Thoracic aorta (tissue), 2 donors: ENCODE measurements around the gene KAZN. TPM values are rescaled to one million over a fixed set of nuclear protein-coding genes. Genes with fewer than 3 reads are reported as not detected.
A peak's percentile ranks its signal among the peaks of the same experiment; 100 is the strongest.

Experiments
- ATAC-seq: fragments of 150-250 bp; one replicate; pipeline ENCODE4 v1.8.0; 2017; ENCODE audit warnings: low read depth; ENCODE audit not compliant: insufficient number of reproducible peaks, low FRiP score
- DNase-seq: peaks from one replicate; pipeline ENCODE4 v3.0.0-alpha.2; 2020; ENCODE audit warnings: low spot score
- H3K27ac ChIP-seq, 2 donors: fragments of 200-600 bp; sonication (generic); 1 replicate in 1 of 2; 2 replicates in 1 of 2; pipeline ENCODE4 v1.5.1; 2016; ENCODE audit warnings: mild to moderate bottlenecking in 2 of 2, moderate library complexity in 2 of 2
- H3K27me3 ChIP-seq: fragments of 200-600 bp; sonication (generic); replicated peaks from 2 replicates; pipeline ENCODE4 v1.6.0; 2016; ENCODE audit warnings: mild to moderate bottlenecking; ENCODE audit not compliant: insufficient read depth
- H3K36me3 ChIP-seq: fragments of 200-600 bp; sonication (generic); one replicate; pipeline ENCODE4 v1.5.1; 2016
- H3K4me1 ChIP-seq, 2 donors: fragments of 200-600 bp; sonication (generic); 1 replicate in 1 of 2; 2 replicates in 1 of 2; pipeline versions ENCODE4 v1.5.1 to v1.6.0; 2016; ENCODE audit warnings: low read depth in 2 of 2, mild to moderate bottlenecking in 1 of 2; ENCODE audit not compliant: control insufficient read depth in 1 of 2
- H3K4me3 ChIP-seq: fragments of 200-600 bp; sonication (generic); 2 replicates; pipeline ENCODE4 v1.5.1; 2016; ENCODE audit warnings: mild to moderate bottlenecking
- H3K9me3 ChIP-seq: fragments of 200-600 bp; sonication (generic); 2 replicates; pipeline ENCODE4 v1.5.1; 2016
- CTCF ChIP-seq: fragments of 200-600 bp; sonication (generic); IDR thresholded peaks from one replicate; pipeline ENCODE4 v1.5.1; 2019; ENCODE audit warnings: antibody characterized with exemption
- total RNA-seq, 2 donors: library from RNA; depleted of rRNA; stranded (reverse); fragments of >200 nt; gene quantifications; one replicate each; pipeline versions ENCODE4 v1.1.0 to v1.2.3, GENCODE V29; 2016

KAZN gene
- total RNA-seq, 2 donors from 2014 or later = 17.4 to 30.3 TPM

- Histone ChIP-seq H3K4me1 (no peaks in the 10 kb centered on the region), H3K9me3 (no peaks in the 10 kb centered on the region), H3K4me3 (no peak overlapping the region), H3K27ac (no peak overlapping the region), H3K36me3 (no peaks in the 10 kb centered on the region), H3K27me3 (no peaks in the 10 kb centered on the region)
- TF ChIP-seq CTCF = no peak
- DNase-seq = no peak
- no peak for ATAC-seq
These were observed 497.8 kb downstream of the KAZN start for GRCh38 chr1:15096293-15096692.

GRCh38 chr1:15098176-15099125, 500.0 kb downstream of the KAZN start:
- H3K36me3 ChIP-seq = no peaks in the 10 kb centered on the region
- no peaks in the 10 kb centered on the region for H3K9me3 ChIP-seq
- no peak for ATAC-seq
- no peak for TF ChIP-seq CTCF
- H3K4me3 ChIP-seq = no peak overlapping the region
- DNase-seq = no peak
- no peaks in the 10 kb centered on the region for H3K4me1 ChIP-seq
- no peak overlapping the region for H3K27ac ChIP-seq
- H3K27me3 ChIP-seq = no peaks in the 10 kb centered on the region

GRCh38 chr1:15099441-15100120, 501.1 kb downstream of the KAZN start:
- Histone ChIP-seq H3K4me3 (no peak overlapping the region), H3K27me3 (no peaks in the 10 kb centered on the region), H3K4me1 (no peaks in the 10 kb centered on the region), H3K9me3 (no peaks in the 10 kb centered on the region), H3K36me3 (no peaks in the 10 kb centered on the region), H3K27ac (no peak overlapping the region)
- DNase-seq (no peak), ATAC-seq (no peak)
- no peak for TF ChIP-seq CTCF

- no peak for DNase-seq
- H3K4me1 ChIP-seq = no peaks in the 10 kb centered on the region
- TF ChIP-seq CTCF = peak; percentile 85
- H3K27ac ChIP-seq = no peak overlapping the region
- no peaks in the 10 kb centered on the region for H3K9me3 ChIP-seq
- H3K36me3 ChIP-seq = no peaks in the 10 kb centered on the region
- ATAC-seq = no peak
- H3K27me3 ChIP-seq = no peaks in the 10 kb centered on the region
- no peak overlapping the region for H3K4me3 ChIP-seq
These were observed 501.8 kb downstream of the KAZN start for GRCh38 chr1:15100121-15100879.
